ENCODE data around the gene ACSS1.
A peak's percentile ranks its signal among the peaks of the same experiment; 100 is the strongest.

The ACSS1 gene

GRCh38 chr20:25046181-25046641 is 11.7 kb downstream of the ACSS1 start:
- no peak for DNase-seq

GRCh38 chr20:25045343-25045712 is 12.6 kb downstream of the ACSS1 start:
- DNase-seq = no peak

- no peak for DNase-seq
Observed at GRCh38 chr20:25044660-25045342, 13.1 kb downstream of the ACSS1 start.

GRCh38 chr20:25044261-25044560 is 13.7 kb downstream of the ACSS1 start:
- no peak for DNase-seq

GRCh38 chr20:25043499-25044260 is 14.3 kb downstream of the ACSS1 start:
- no peak for DNase-seq

GRCh38 chr20:25042531-25043498 is 15.1 kb downstream of the ACSS1 start:
- peak; percentile 54 for DNase-seq

- no peak for DNase-seq
Observed at GRCh38 chr20:25041813-25042530, 16.0 kb downstream of the ACSS1 start.

- DNase-seq = no peak
Observed at GRCh38 chr20:25040438-25040831, 17.5 kb downstream of the ACSS1 start.

- no peak for DNase-seq
Observed at GRCh38 chr20:25039697-25040437, 18.1 kb downstream of the ACSS1 start.

- no peak for DNase-seq
Observed at GRCh38 chr20:25038591-25039015, 19.3 kb downstream of the ACSS1 start.

- DNase-seq = no peak
Observed at GRCh38 chr20:25038103-25038410, 19.9 kb downstream of the ACSS1 start.

- DNase-seq = no peak
Observed at GRCh38 chr20:25037288-25038102, 20.4 kb downstream of the ACSS1 start.

- no peak for DNase-seq
Observed at GRCh38 chr20:25036331-25036936, 21.5 kb downstream of the ACSS1 start.

- peak; percentile 26 for DNase-seq
Observed at GRCh38 chr20:25035921-25036320, 22.0 kb downstream of the ACSS1 start.

- DNase-seq = no peak
Observed at GRCh38 chr20:25033924-25034300, 24.0 kb downstream of the ACSS1 start.

- DNase-seq = no peak
Observed at GRCh38 chr20:25033265-25033923, 24.5 kb downstream of the ACSS1 start.

GRCh38 chr20:25032478-25033264 is 25.3 kb downstream of the ACSS1 start:
- no peak for DNase-seq

- DNase-seq = no peak
Observed at GRCh38 chr20:25032065-25032477, 25.9 kb downstream of the ACSS1 start.

- no peak for DNase-seq
Observed at GRCh38 chr20:25031241-25031640, 26.7 kb downstream of the ACSS1 start.
